ENCODE results near the gene TPRG1.

TPRG1 gene

DNA sequence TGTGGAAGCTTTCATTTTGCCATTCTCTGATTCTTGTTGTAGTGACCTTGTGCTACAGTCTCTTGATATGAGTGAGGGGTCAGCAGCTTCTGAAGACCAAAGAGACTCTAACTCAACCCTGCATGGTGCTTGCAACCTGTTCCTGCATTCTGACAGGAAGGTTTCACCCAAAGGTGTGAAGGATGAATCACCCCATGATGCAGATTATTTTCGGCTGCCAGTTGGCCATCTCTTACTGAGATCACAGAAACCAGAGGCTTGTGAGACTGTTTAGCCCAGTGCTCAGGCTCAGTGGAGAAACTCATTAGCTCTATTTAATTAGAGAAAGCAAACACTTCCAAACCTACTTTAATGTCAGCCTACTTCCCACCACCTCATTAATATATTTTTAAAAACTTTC is 29.2 kb upstream of the TPRG1 start:
- no peak overlapping the region for H3K4me3 ChIP-seq (ENCODE audit: low read depth, low read length)
- no peak overlapping the region for H3K27ac ChIP-seq (ENCODE audit: low read depth, low read length)
- no peaks in the 10 kb centered on the region for H3K36me3 ChIP-seq (ENCODE audit: control insufficient read depth, insufficient read depth, low read length)
- H3K9me3 ChIP-seq (ENCODE audit: control insufficient read depth, insufficient read depth, low read length): no peaks in the 10 kb centered on the region
- no peak overlapping the region for H3K9ac ChIP-seq (ENCODE audit: low read depth, low read length)
- H3K4me1 ChIP-seq (ENCODE audit: control insufficient read depth, insufficient read depth, low read length): peaks cover under 1% of the 10 kb centered on the region; the same call in 1 of the 2 replicates
- H3K27me3 ChIP-seq (ENCODE audit: control insufficient read depth, insufficient read depth, low read length): no peaks in the 10 kb centered on the region

DNA sequence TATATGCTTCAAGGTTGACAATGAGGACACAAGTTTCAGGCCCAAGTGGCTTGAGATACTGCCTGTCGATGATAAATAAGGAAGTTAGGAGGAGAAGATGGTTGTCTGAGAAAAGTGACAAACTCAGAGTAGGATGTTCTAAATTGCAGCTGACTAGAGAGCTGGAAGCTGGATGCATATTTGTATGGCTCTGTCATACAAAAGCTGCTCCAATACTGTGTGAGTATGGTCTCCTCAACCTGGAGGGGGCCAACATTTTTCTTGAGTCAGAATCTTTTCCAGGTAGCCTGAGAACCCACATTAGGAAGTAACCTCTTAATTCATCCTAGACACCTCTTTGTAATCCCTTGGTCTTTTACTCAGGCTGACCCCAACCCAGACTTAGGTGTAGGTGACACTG is 28.4 kb upstream of the TPRG1 start:
- Histone ChIP-seq H3K4me3 (ENCODE audit: low read depth, low read length) (no peak overlapping the region), H3K4me1 (ENCODE audit: control insufficient read depth, insufficient read depth, low read length) (peaks cover 4% of the 10 kb centered on the region; the same call in 1 of the 2 replicates), H3K27me3 (ENCODE audit: control insufficient read depth, insufficient read depth, low read length) (no peaks in the 10 kb centered on the region), H3K9me3 (ENCODE audit: control insufficient read depth, insufficient read depth, low read length) (no peaks in the 10 kb centered on the region), H3K36me3 (ENCODE audit: control insufficient read depth, insufficient read depth, low read length) (no peaks in the 10 kb centered on the region), H3K27ac (ENCODE audit: low read depth, low read length) (no peak overlapping the region), H3K9ac (ENCODE audit: low read depth, low read length) (no peak overlapping the region)

DNA sequence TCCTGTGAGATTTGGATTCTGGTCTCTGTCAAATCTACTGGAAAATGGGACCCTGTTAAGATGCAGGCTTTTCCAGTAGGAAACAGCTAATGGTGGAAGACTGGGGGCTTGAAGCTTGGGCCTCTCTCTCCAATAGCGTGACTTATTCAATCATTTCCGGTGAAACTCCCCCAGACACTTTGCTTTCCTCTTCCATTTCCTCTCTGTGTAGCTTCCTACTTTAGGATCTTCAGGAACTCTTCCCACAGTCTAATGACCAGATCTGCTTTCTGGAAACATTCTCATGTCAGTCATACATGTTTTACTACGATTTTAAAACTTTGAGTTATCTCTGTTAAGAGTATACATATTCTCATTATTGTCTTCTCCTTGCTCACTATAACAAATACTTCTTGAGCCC is 28.0 kb upstream of the TPRG1 start:
- H3K36me3 ChIP-seq (ENCODE audit: control insufficient read depth, insufficient read depth, low read length): no peaks in the 10 kb centered on the region
- no peak overlapping the region for H3K4me3 ChIP-seq (ENCODE audit: low read depth, low read length)
- no peak overlapping the region for H3K27ac ChIP-seq (ENCODE audit: low read depth, low read length)
- no peaks in the 10 kb centered on the region for H3K9me3 ChIP-seq (ENCODE audit: control insufficient read depth, insufficient read depth, low read length)
- H3K4me1 ChIP-seq (ENCODE audit: control insufficient read depth, insufficient read depth, low read length): peaks cover 4% of the 10 kb centered on the region; the same call in 1 of the 2 replicates
- H3K27me3 ChIP-seq (ENCODE audit: control insufficient read depth, insufficient read depth, low read length): no peaks in the 10 kb centered on the region
- no peak overlapping the region for H3K9ac ChIP-seq (ENCODE audit: low read depth, low read length)

DNA sequence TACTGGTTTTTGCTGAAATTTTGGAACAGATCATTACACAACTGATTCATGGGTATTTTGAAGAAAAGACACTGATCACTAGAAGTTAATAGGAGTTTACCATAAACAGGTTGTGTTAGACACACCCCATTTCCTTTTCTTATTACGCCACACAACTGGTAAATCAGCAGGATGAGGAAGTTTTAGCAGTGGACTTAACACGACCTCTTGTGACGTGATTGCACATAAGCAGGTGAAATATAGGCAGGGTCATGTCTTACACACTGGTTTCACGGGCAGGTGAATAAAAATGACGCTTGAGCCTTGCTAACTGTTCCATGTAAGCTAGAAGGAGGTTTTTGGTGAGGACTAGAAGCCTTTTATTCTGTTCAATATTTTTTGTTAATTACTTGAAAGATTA is 27.1 kb upstream of the TPRG1 start:
- Histone ChIP-seq H3K9me3 (ENCODE audit: control insufficient read depth, insufficient read depth, low read length) (no peaks in the 10 kb centered on the region), H3K27me3 (ENCODE audit: control insufficient read depth, insufficient read depth, low read length) (no peaks in the 10 kb centered on the region), H3K36me3 (ENCODE audit: control insufficient read depth, insufficient read depth, low read length) (no peaks in the 10 kb centered on the region), H3K4me1 (ENCODE audit: control insufficient read depth, insufficient read depth, low read length) (peaks cover 4% of the 10 kb centered on the region; the same call in 1 of the 2 replicates), H3K27ac (ENCODE audit: low read depth, low read length) (no peak overlapping the region), H3K4me3 (ENCODE audit: low read depth, low read length) (no peak overlapping the region), H3K9ac (ENCODE audit: low read depth, low read length) (no peak overlapping the region)

DNA sequence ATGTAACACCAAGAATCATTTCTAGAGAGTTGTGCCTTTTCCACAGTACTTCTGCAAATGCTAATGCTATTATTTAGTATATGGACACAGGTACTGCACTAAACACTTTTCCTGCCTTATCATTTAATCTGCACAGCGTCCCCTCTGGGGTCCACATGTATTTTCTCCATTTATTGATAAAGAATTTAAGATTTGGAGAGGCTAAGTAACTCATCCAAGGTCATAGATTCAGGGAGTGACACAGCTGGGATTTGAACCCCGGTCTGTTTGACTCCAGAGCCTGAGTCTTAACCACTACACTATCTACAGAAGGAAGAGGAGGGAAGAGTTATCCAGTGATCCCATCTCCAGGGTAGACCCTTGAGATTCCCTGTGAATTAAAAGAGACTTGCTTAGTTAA is 24.9 kb upstream of the TPRG1 start:
- Histone ChIP-seq H3K4me3 (ENCODE audit: low read depth, low read length) (no peak overlapping the region), H3K9me3 (ENCODE audit: control insufficient read depth, insufficient read depth, low read length) (peaks cover 5% of the 10 kb centered on the region), H3K27ac (ENCODE audit: low read depth, low read length) (no peak overlapping the region), H3K4me1 (ENCODE audit: control insufficient read depth, insufficient read depth, low read length) (peaks cover 4% of the 10 kb centered on the region; the same call in 1 of the 2 replicates), H3K9ac (ENCODE audit: low read depth, low read length) (no peak overlapping the region), H3K36me3 (ENCODE audit: control insufficient read depth, insufficient read depth, low read length) (no peaks in the 10 kb centered on the region), H3K27me3 (ENCODE audit: control insufficient read depth, insufficient read depth, low read length) (no peaks in the 10 kb centered on the region)

DNA sequence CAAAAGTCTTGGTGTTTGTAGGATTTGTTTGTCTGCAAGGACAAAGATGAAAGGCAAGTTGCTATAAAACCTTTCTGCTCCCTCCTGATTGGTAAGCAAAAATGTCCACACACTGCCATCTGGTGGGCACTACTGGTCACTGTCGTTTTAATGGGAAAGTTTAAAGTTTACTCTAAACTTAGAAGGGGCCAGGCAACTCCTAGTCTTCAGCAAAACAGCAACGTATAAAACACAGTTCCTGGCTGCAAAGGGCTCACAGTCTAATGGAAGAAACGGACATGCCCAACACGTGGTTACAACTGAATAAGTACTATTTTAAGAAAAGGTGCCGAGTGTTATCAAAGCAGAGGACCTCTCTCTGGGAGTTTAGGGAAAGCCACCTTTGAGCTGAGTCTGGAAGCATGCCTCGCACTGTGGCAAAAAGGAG is 23.7 kb upstream of the TPRG1 start:
- Histone ChIP-seq H3K9ac (ENCODE audit: low read depth, low read length) (no peak overlapping the region), H3K4me3 (ENCODE audit: low read depth, low read length) (no peak overlapping the region), H3K4me1 (ENCODE audit: control insufficient read depth, insufficient read depth, low read length) (peaks cover 4% of the 10 kb centered on the region; the same call in 1 of the 2 replicates), H3K9me3 (ENCODE audit: control insufficient read depth, insufficient read depth, low read length) (peaks cover 14% of the 10 kb centered on the region), H3K27me3 (ENCODE audit: control insufficient read depth, insufficient read depth, low read length) (no peaks in the 10 kb centered on the region), H3K27ac (ENCODE audit: low read depth, low read length) (no peak overlapping the region), H3K36me3 (ENCODE audit: control insufficient read depth, insufficient read depth, low read length) (no peaks in the 10 kb centered on the region)

DNA sequence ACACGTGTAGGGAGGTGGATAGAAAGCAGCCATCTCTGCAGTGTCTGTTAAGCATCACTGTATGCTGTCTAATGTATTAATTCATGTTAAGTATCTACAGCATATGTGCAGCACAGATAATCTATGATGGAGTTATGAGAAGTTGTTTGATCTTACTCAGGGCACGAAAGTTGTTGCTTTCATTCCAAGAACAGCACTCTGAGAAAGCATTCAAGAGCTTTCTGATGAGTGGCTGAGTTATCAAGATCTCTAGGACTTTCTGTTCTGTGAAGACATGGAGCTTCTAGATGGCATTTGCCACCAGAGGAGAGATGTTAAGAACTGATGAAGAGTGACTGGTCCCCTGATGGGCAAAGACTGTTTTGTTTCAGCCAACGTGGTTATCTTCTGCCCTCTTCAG is 22.6 kb upstream of the TPRG1 start:
- peaks cover 18% of the 10 kb centered on the region for H3K9me3 ChIP-seq (ENCODE audit: control insufficient read depth, insufficient read depth, low read length)
- H3K9ac ChIP-seq (ENCODE audit: low read depth, low read length): no peak overlapping the region
- no peaks in the 10 kb centered on the region for H3K27me3 ChIP-seq (ENCODE audit: control insufficient read depth, insufficient read depth, low read length)
- no peak overlapping the region for H3K4me3 ChIP-seq (ENCODE audit: low read depth, low read length)
- no peaks in the 10 kb centered on the region for H3K36me3 ChIP-seq (ENCODE audit: control insufficient read depth, insufficient read depth, low read length)
- H3K4me1 ChIP-seq (ENCODE audit: control insufficient read depth, insufficient read depth, low read length): peaks cover 4% of the 10 kb centered on the region; the same call in 1 of the 2 replicates
- H3K27ac ChIP-seq (ENCODE audit: low read depth, low read length): no peak overlapping the region

DNA sequence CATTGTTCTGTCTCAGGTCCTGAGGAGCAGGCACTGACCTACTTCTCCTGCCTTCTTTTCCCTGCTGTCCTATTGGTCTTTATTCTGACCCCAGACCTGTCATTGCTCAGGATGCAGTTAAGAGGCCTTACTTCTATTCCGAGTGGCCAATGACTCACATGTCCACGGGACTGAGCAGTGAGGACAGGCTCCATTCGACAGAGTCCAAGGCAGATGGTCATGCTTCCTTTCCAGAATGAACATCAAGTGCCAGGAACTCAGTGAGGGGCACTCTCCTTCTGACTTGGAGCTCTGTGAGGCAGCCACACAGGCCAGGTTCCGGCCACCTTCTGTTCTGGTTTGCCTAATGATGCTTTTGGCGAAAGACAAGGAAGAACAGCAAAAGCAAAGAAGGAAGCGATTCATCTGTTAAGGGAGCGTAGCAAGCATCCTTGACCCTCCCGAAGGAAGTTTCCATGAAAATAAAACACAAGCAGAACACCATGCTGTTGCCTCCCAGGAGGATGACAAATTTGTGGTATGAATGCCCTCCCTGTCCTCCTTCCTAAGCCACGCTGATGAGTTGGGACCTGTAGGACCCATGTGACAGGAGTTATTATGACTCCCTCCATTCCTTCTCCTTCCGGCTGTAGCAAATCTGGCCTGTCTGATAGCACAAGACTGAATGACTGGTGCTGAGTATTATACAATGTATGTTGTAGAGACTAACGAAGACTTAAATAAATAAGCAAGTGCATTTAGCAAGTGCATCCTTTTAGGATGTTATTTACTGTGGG is 14.4 kb upstream of the TPRG1 start:
- peaks cover 7% of the 10 kb centered on the region for H3K9me3 ChIP-seq (ENCODE audit: control insufficient read depth, insufficient read depth, low read length)
- H3K9ac ChIP-seq (ENCODE audit: low read depth, low read length): no peak overlapping the region
- no peak overlapping the region for H3K27ac ChIP-seq (ENCODE audit: low read depth, low read length)

DNA sequence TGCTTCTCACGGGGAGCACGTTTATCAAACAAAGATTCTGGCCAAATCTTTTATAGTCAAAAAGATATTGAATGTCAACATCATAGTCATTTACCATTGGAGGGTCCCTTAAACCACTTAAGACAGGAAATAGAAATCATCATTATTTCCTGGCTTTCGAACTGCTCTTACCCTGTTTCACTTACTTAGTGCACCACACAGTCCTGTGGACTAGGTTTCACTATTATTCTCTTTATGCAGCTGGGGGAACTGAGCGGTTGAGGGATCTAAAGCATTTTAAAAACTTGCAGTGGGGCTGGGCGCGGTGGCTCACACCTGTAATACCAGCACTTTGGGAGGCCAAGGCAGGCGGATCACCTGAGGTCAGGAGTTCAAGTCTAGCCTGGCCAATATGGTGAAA is 13.7 kb upstream of the TPRG1 start:
- no peak overlapping the region for H3K27ac ChIP-seq (ENCODE audit: low read depth, low read length)
- peaks cover 5% of the 10 kb centered on the region for H3K9me3 ChIP-seq (ENCODE audit: control insufficient read depth, insufficient read depth, low read length)
- no peak overlapping the region for H3K4me3 ChIP-seq (ENCODE audit: low read depth, low read length)
- H3K27me3 ChIP-seq (ENCODE audit: control insufficient read depth, insufficient read depth, low read length): no peaks in the 10 kb centered on the region
- H3K4me1 ChIP-seq (ENCODE audit: control insufficient read depth, insufficient read depth, low read length): no peaks in the 10 kb centered on the region
- no peak overlapping the region for H3K9ac ChIP-seq (ENCODE audit: low read depth, low read length)
- no peaks in the 10 kb centered on the region for H3K36me3 ChIP-seq (ENCODE audit: control insufficient read depth, insufficient read depth, low read length)

More for the DNA sequence above, 14.4 kb upstream of the TPRG1 start:
- no peaks in the 10 kb centered on the region for H3K36me3 ChIP-seq (ENCODE audit: control insufficient read depth, insufficient read depth, low read length)
- no peaks in the 10 kb centered on the region for H3K4me1 ChIP-seq (ENCODE audit: control insufficient read depth, insufficient read depth, low read length)
- no peak overlapping the region for H3K4me3 ChIP-seq (ENCODE audit: low read depth, low read length)
- H3K27me3 ChIP-seq (ENCODE audit: control insufficient read depth, insufficient read depth, low read length): no peaks in the 10 kb centered on the region

DNA sequence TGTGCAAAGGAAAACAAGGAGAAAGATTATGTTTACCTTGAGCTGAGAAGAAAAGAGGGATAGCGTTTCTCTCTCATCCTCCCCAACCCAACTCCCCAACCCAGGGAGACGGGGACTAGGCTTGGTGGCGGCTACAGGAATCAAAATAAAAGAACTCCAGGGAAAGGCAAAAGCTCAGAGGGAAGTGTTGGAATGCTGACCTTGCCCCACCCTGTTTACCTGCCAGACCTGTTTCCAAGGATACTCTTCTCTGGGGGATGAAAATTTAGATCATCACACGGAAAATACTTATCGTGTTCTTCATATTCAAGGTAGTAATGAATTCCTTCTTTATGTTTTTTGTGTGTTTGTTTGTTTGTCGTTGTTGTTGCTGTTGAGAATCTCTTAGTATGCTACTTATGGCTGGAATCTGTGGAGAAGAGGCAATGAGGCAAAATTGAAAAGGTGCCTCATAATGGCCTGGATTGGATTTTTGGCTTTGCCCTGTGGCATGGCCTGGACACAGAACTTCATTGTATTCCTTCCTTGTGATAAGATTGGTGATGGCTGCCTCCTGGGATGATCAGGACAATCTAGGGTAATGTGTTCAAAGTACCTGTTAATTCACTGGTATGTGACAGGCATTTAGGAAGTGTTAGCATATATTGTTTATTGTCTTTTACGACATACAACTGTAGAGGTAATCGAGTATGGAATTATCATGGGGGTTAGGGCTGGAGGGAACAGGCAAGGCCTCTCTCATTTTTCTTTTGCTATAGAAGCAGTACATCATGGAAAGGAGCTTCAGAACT is 11.1 kb upstream of the TPRG1 start:
- Histone ChIP-seq H3K4me1 (ENCODE audit: control insufficient read depth, insufficient read depth, low read length) (no peaks in the 10 kb centered on the region), H3K27me3 (ENCODE audit: control insufficient read depth, insufficient read depth, low read length) (no peaks in the 10 kb centered on the region), H3K9ac (ENCODE audit: low read depth, low read length) (no peak overlapping the region), H3K4me3 (ENCODE audit: low read depth, low read length) (no peak overlapping the region), H3K9me3 (ENCODE audit: control insufficient read depth, insufficient read depth, low read length) (no peaks in the 10 kb centered on the region), H3K36me3 (ENCODE audit: control insufficient read depth, insufficient read depth, low read length) (no peaks in the 10 kb centered on the region), H3K27ac (ENCODE audit: low read depth, low read length) (no peak overlapping the region)

DNA sequence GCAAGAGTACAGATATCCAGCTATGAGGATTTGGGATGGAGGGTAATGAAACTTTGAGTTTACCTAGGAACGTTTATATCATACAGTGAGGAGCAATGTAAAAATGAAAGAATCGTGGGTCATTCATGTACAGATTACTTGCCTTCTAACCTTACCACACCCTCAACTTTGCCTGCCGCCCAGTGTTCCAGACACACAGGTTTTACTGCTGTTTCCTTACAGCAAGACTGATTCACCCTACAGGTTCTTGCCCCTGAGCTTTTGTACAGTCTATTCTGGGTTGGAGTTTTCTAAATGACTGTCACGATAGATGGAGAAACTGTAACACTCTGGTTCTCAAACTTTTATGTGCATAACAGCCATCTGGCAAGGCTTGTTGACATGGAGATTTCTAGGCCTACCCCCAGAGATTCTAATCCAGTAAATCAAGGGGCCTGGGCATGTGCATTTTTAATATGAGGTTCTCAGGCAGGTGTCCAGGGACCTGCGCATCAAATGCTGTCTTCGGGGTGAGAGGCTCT is 6.6 kb upstream of the TPRG1 start:
- Histone ChIP-seq H3K27ac (ENCODE audit: low read depth, low read length) (no peak overlapping the region), H3K4me1 (ENCODE audit: control insufficient read depth, insufficient read depth, low read length) (no peaks in the 10 kb centered on the region), H3K9ac (ENCODE audit: low read depth, low read length) (no peak overlapping the region), H3K9me3 (ENCODE audit: control insufficient read depth, insufficient read depth, low read length) (no peaks in the 10 kb centered on the region), H3K36me3 (ENCODE audit: control insufficient read depth, insufficient read depth, low read length) (no peaks in the 10 kb centered on the region), H3K4me3 (ENCODE audit: low read depth, low read length) (no peak overlapping the region), H3K27me3 (ENCODE audit: control insufficient read depth, insufficient read depth, low read length) (no peaks in the 10 kb centered on the region)

Measured in HUES48 (cell line).